Liver (tissue), 9 donors: ENCODE measurements around the gene ATP6V1F. TPM values are rescaled to one million over a fixed set of nuclear protein-coding genes. Genes with fewer than 3 reads are reported as not detected.

ENCODE experiments used
- DNase-seq: peaks from one replicate; pipeline ENCODE4 v3.0.0-alpha.2; 2017; ENCODE audit warnings: low spot score
- H3K27ac ChIP-seq, 2 donors: one replicate each; pipeline ENCODE4 v1.7.0; 2013; ENCODE audit warnings: inconsistent platforms in 2 of 2, low read length in 2 of 2, control low read depth in 1 of 2, low read depth in 1 of 2, mild to moderate bottlenecking in 1 of 2
- H3K27me3 ChIP-seq, 4 donors: one replicate each; pipeline versions ENCODE4 v1.6.1 to v1.7.0; 2013; ENCODE audit warnings: low read length in 3 of 4, inconsistent platforms in 1 of 4, mild to moderate bottlenecking in 1 of 4, moderate library complexity in 1 of 4; ENCODE audit not compliant: control insufficient read depth in 4 of 4, insufficient read depth in 4 of 4
- H3K36me3 ChIP-seq, 4 donors: one replicate each; pipeline versions ENCODE4 v1.6.1 to v1.7.0; 2013; ENCODE audit warnings: low read length in 3 of 4, mild to moderate bottlenecking in 3 of 4, low read depth in 1 of 4, moderate library complexity in 1 of 4; ENCODE audit not compliant: control insufficient read depth in 4 of 4, insufficient read depth in 3 of 4
- H3K4me1 ChIP-seq, 4 donors: one replicate each; pipeline versions ENCODE4 v1.6.1 to v1.7.0; 2013; ENCODE audit warnings: low read length in 3 of 4, mild to moderate bottlenecking in 3 of 4, moderate library complexity in 1 of 4; ENCODE audit not compliant: control insufficient read depth in 4 of 4, insufficient read depth in 4 of 4
- H3K4me3 ChIP-seq, 3 donors: one replicate each; pipeline versions ENCODE4 v1.6.1 to v1.7.0; 2013; ENCODE audit warnings: low read length in 3 of 3, control low read depth in 1 of 3, low read depth in 1 of 3, mild to moderate bottlenecking in 1 of 3
- H3K9ac ChIP-seq, 2 donors: one replicate each; pipeline ENCODE4 v1.7.0; 2013; ENCODE audit warnings: low read length in 2 of 2, mild to moderate bottlenecking in 2 of 2, moderate library complexity in 2 of 2, control low read depth in 1 of 2, low read depth in 1 of 2
- H3K9me3 ChIP-seq, 4 donors: one replicate each; pipeline versions ENCODE4 v1.6.1 to v1.7.0; 2013; ENCODE audit warnings: low read length in 3 of 4; ENCODE audit not compliant: control insufficient read depth in 4 of 4
- EGR1 ChIP-seq, 2 donors: IDR thresholded peaks; 2 replicates each; pipeline ENCODE4 v1.6.1; 2016 to 2018; ENCODE audit warnings: antibody characterized with exemption in 2 of 2, low read depth in 2 of 2
- FOXA1 ChIP-seq: IDR thresholded peaks from 2 replicates; pipeline ENCODE4 v1.6.1; 2016; ENCODE audit warnings: antibody characterized with exemption
- FOXA2 ChIP-seq: IDR thresholded peaks from 2 replicates; pipeline ENCODE4 v1.6.1; 2016; ENCODE audit warnings: antibody characterized with exemption
- HNF4A ChIP-seq, 2 donors: conservative IDR thresholded peaks; 2 replicates each; pipeline ENCODE4 v1.6.1; 2016; ENCODE audit warnings: antibody characterized with exemption in 2 of 2, mild to moderate bottlenecking in 2 of 2
- HNF4G ChIP-seq: IDR thresholded peaks from 2 replicates; pipeline ENCODE4 v1.6.1; 2016; ENCODE audit warnings: antibody characterized with exemption
- JUND ChIP-seq, 2 donors: IDR thresholded peaks; 2 replicates each; pipeline ENCODE4 v1.6.1; 2016; ENCODE audit warnings: antibody characterized with exemption in 2 of 2
- MAX ChIP-seq: IDR thresholded peaks from 2 replicates; pipeline ENCODE4 v1.6.1; 2016; ENCODE audit warnings: antibody characterized with exemption
- NR2F2 ChIP-seq: IDR thresholded peaks from 2 replicates; pipeline ENCODE4 v1.6.1; 2016; ENCODE audit warnings: antibody characterized with exemption
- RAD21 ChIP-seq, 2 donors: IDR thresholded peaks; 2 replicates each; pipeline ENCODE4 v1.6.1; 2016; ENCODE audit warnings: antibody characterized with exemption in 2 of 2, mild to moderate bottlenecking in 2 of 2
- RXRA ChIP-seq, 2 donors: IDR thresholded peaks; 2 replicates each; pipeline ENCODE4 v1.6.1; 2017 to 2018; ENCODE audit warnings: antibody characterized with exemption in 2 of 2, mild to moderate bottlenecking in 1 of 2
- SP1 ChIP-seq: IDR thresholded peaks from 2 replicates; pipeline ENCODE4 v1.6.1; 2018; ENCODE audit warnings: antibody characterized with exemption, mild to moderate bottlenecking
- TAF1 ChIP-seq: conservative IDR thresholded peaks from 2 replicates; pipeline ENCODE4 v1.6.1; 2016; ENCODE audit warnings: antibody characterized with exemption, mild to moderate bottlenecking
- YY1 ChIP-seq: IDR thresholded peaks from 2 replicates; pipeline ENCODE4 v1.6.1; 2016; ENCODE audit warnings: antibody characterized with exemption, mild to moderate bottlenecking
- ZBTB33 ChIP-seq: IDR thresholded peaks from 2 replicates; pipeline ENCODE4 v1.6.1; 2016; ENCODE audit warnings: antibody characterized with exemption
- WGBS: extraction: QIAGEN DNeasy Blood & Tissue Kit; methylation state at CpG from one replicate; pipeline ENCODE4 v1.1.7; 2013; 5-methylcytosine and 5-hydroxymethylcytosine counted together
- polyA plus RNA-seq, 2 donors: library from polyadenylated mRNA; stranded (reverse) in 1 of 2; unstranded in 1 of 2; fragments of 200-250 nt in 1 of 2; fragments of >200 nt in 1 of 2; fragmentation: Nextera tagmentation in 1 of 2; extraction: Ambion mirVana in 1 of 2; gene quantifications; one replicate each; pipeline versions ENCODE4 v1.2.1 to v1.2.3, GENCODE V29; 2013 to 2015
- total RNA-seq, 2 donors: library from RNA; depleted of rRNA; stranded (reverse); fragments of >200 nt; gene quantifications; one replicate each; pipeline ENCODE4 v1.2.3, GENCODE V29; 2014
- TF ChIP-seq, protein P1 (sequence below): IDR thresholded peaks from 2 replicates; pipeline ENCODE4 v1.6.1; 2016; ENCODE audit warnings: antibody characterized with exemption
- TF ChIP-seq, protein P2 (sequence below): IDR thresholded peaks from 2 replicates; pipeline ENCODE4 v1.6.1; 2016; ENCODE audit warnings: antibody characterized with exemption, mild to moderate bottlenecking
- TF ChIP-seq, protein P3 (sequence below): fragments of 150-350 bp; IDR thresholded peaks from 2 replicates; pipeline ENCODE4 v1.5.1; 2017; ENCODE audit warnings: improper control_type of control experiment, low read depth, low read length; ENCODE audit not compliant: missing input control
- donor health status: healthy.
- donor health status: healthy.
- donor health status: healthy.
- donor health status: healthy.
- donor health status: healthy.

ATP6V1F gene
- total and polyA plus RNA-seq, 4 donors: 23.1 to 111 (median 47.1) TPM

GRCh38 chr7:128876586-128876977 is 13.9 kb downstream of the ATP6V1F start:
- 89% methylated on average over 5 of the region's 5 CpGs for WGBS
- H3K4me1 ChIP-seq: peaks cover 0 to 7% (median 0%) of the 10 kb centered on the region in 4 donors
- no peak overlapping the region for H3K9ac ChIP-seq
- no peak for TF ChIP-seq FOXA1
- TF ChIP-seq EGR1 (IDR thresholded peaks at IDR 0.05; ENCODE audit: low read depth in 2 of 2): no peak
- no peak for TF ChIP-seq RXRA (IDR thresholded peaks at IDR 0.05)
- TF ChIP-seq FOXA2: no peak
- TF ChIP-seq, protein P1, sequence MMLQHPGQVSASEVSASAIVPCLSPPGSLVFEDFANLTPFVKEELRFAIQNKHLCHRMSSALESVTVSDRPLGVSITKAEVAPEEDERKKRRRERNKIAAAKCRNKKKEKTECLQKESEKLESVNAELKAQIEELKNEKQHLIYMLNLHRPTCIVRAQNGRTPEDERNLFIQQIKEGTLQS: no peak
- no peak for TF ChIP-seq YY1
- no peak for TF ChIP-seq TAF1
- TF ChIP-seq ZBTB33: no peak
- TF ChIP-seq, protein P2, sequence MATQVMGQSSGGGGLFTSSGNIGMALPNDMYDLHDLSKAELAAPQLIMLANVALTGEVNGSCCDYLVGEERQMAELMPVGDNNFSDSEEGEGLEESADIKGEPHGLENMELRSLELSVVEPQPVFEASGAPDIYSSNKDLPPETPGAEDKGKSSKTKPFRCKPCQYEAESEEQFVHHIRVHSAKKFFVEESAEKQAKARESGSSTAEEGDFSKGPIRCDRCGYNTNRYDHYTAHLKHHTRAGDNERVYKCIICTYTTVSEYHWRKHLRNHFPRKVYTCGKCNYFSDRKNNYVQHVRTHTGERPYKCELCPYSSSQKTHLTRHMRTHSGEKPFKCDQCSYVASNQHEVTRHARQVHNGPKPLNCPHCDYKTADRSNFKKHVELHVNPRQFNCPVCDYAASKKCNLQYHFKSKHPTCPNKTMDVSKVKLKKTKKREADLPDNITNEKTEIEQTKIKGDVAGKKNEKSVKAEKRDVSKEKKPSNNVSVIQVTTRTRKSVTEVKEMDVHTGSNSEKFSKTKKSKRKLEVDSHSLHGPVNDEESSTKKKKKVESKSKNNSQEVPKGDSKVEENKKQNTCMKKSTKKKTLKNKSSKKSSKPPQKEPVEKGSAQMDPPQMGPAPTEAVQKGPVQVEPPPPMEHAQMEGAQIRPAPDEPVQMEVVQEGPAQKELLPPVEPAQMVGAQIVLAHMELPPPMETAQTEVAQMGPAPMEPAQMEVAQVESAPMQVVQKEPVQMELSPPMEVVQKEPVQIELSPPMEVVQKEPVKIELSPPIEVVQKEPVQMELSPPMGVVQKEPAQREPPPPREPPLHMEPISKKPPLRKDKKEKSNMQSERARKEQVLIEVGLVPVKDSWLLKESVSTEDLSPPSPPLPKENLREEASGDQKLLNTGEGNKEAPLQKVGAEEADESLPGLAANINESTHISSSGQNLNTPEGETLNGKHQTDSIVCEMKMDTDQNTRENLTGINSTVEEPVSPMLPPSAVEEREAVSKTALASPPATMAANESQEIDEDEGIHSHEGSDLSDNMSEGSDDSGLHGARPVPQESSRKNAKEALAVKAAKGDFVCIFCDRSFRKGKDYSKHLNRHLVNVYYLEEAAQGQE: no peak
- TF ChIP-seq SP1: no peak
- no peak for DNase-seq
- no peaks in the 10 kb centered on the region for H3K9me3 ChIP-seq
- H3K36me3 ChIP-seq: no peaks in the 10 kb centered on the region
- H3K4me3 ChIP-seq: no peak overlapping the region
- H3K27me3 ChIP-seq: no peaks in the 10 kb centered on the region
- H3K27ac ChIP-seq: no peak overlapping the region

GRCh38 chr7:128876978-128877755 is 14.5 kb downstream of the ATP6V1F start:
- WGBS: 95% methylated on average over 32 of the region's 32 CpGs
- no peak for DNase-seq
- TF ChIP-seq HNF4A (conservative IDR thresholded peaks at IDR 0.05): no peak
- no peak for TF ChIP-seq EGR1 (IDR thresholded peaks at IDR 0.05; ENCODE audit: low read depth in 2 of 2)
- TF ChIP-seq, protein P3, sequence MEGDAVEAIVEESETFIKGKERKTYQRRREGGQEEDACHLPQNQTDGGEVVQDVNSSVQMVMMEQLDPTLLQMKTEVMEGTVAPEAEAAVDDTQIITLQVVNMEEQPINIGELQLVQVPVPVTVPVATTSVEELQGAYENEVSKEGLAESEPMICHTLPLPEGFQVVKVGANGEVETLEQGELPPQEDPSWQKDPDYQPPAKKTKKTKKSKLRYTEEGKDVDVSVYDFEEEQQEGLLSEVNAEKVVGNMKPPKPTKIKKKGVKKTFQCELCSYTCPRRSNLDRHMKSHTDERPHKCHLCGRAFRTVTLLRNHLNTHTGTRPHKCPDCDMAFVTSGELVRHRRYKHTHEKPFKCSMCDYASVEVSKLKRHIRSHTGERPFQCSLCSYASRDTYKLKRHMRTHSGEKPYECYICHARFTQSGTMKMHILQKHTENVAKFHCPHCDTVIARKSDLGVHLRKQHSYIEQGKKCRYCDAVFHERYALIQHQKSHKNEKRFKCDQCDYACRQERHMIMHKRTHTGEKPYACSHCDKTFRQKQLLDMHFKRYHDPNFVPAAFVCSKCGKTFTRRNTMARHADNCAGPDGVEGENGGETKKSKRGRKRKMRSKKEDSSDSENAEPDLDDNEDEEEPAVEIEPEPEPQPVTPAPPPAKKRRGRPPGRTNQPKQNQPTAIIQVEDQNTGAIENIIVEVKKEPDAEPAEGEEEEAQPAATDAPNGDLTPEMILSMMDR: no peak
- no peak for TF ChIP-seq SP1
- TF ChIP-seq HNF4G: no peak
- TF ChIP-seq ZBTB33: no peak
- TF ChIP-seq YY1: no peak
- no peak for TF ChIP-seq MAX
- TF ChIP-seq NR2F2: no peak
- TF ChIP-seq TAF1: no peak
- no peak for TF ChIP-seq JUND (IDR thresholded peaks at IDR 0.05)
- no peak for TF ChIP-seq FOXA2
- TF ChIP-seq RAD21 (IDR thresholded peaks at IDR 0.05): no peak
- no peak for TF ChIP-seq FOXA1
- TF ChIP-seq RXRA (IDR thresholded peaks at IDR 0.05): no peak
- TF ChIP-seq, protein P2: no peak

More at GRCh38 chr7:128876978-128877755, 14.5 kb downstream of the ATP6V1F start:
- H3K27me3 ChIP-seq: no peaks in the 10 kb centered on the region
- H3K36me3 ChIP-seq: no peaks in the 10 kb centered on the region
- H3K9me3 ChIP-seq: no peaks in the 10 kb centered on the region
- H3K27ac ChIP-seq: no peak overlapping the region
- no peak overlapping the region for H3K9ac ChIP-seq
- peaks cover 0 to 7% (median 0%) of the 10 kb centered on the region in 4 donors for H3K4me1 ChIP-seq
- H3K4me3 ChIP-seq: no peak overlapping the region
